CD4-positive, alpha-beta memory T cell (primary cell): ENCODE data around the gene SSR2. TPM values are rescaled to one million over a fixed set of nuclear protein-coding genes. Genes with fewer than 3 reads are reported as not detected.

Experiments used
- CTCF ChIA-PET: fragments of 350-600 bp; sonication (Branson Sonifier 250); formaldehyde crosslinking; loops from one replicate; lab custom pipeline; 2021; ENCODE audit warnings: inconsistent platforms; ENCODE audit not compliant: partially characterized antibody; lab: Charles Lee
- POLR2A ChIA-PET: fragments of 350-600 bp; sonication (Branson Sonifier 250); formaldehyde crosslinking; loops from one replicate; lab custom pipeline; 2021; ENCODE audit not compliant: partially characterized antibody; lab: Charles Lee
- DNase-seq, 5 donors: peaks; one replicate each; pipeline versions ENCODE4 v3.0.0 to v3.0.0-alpha.2; 2020 to 2022; ENCODE audit warnings: mixed read lengths in 1 of 5
- H3K27ac ChIP-seq: one replicate; pipeline ENCODE4 v1.7.0; 2013; ENCODE audit warnings: low read depth, low read length
- H3K27me3 ChIP-seq: 2 replicates; pipeline ENCODE4 v1.7.0; 2013; ENCODE audit warnings: mild to moderate bottlenecking, low read length, moderate library complexity; ENCODE audit not compliant: insufficient read depth
- H3K36me3 ChIP-seq: 2 replicates; pipeline ENCODE4 v1.7.0; 2013; ENCODE audit warnings: mild to moderate bottlenecking, low read length, moderate library complexity; ENCODE audit not compliant: insufficient read depth
- H3K4me1 ChIP-seq: 2 replicates; pipeline ENCODE4 v1.7.0; 2013; ENCODE audit warnings: mild to moderate bottlenecking, low read length, moderate library complexity; ENCODE audit not compliant: insufficient read depth
- H3K4me3 ChIP-seq, 2 donors: one replicate each; pipeline ENCODE4 v1.7.0; 2013; ENCODE audit warnings: low read length in 2 of 2, mild to moderate bottlenecking in 1 of 2
- H3K9me3 ChIP-seq, 2 donors: one replicate each; pipeline ENCODE4 v1.7.0; 2013; ENCODE audit warnings: low read length in 2 of 2, control low read depth in 1 of 2; ENCODE audit not compliant: control insufficient read depth in 1 of 2
- H3K27ac Mint-ChIP-seq, 7 donors: one replicate each; pipeline ENCODE4 v1.8.0; 2020 to 2021; ENCODE audit warnings: mixed read lengths in 7 of 7, mild to moderate bottlenecking in 6 of 7, inconsistent platforms in 3 of 7, moderate library complexity in 3 of 7
- H3K27me3 Mint-ChIP-seq, 2 donors: one replicate each; pipeline ENCODE4 v1.8.0; 2020 to 2021; ENCODE audit warnings: mixed read lengths in 2 of 2
- H3K36me3 Mint-ChIP-seq, 2 donors: one replicate each; pipeline ENCODE4 v1.8.0; 2020 to 2021; ENCODE audit warnings: mixed read lengths in 2 of 2, inconsistent platforms in 1 of 2, mild to moderate bottlenecking in 1 of 2
- H3K4me1 Mint-ChIP-seq, 4 donors: one replicate each; pipeline ENCODE4 v1.8.0; 2020 to 2021; ENCODE audit warnings: mixed read lengths in 4 of 4, mild to moderate bottlenecking in 1 of 4
- H3K4me3 Mint-ChIP-seq, 8 donors: one replicate each; pipeline ENCODE4 v1.8.0; 2020 to 2021; ENCODE audit warnings: mixed read lengths in 8 of 8, mild to moderate bottlenecking in 7 of 8, moderate library complexity in 6 of 8, inconsistent platforms in 3 of 8
- H3K9me3 Mint-ChIP-seq, 8 donors: one replicate each; pipeline ENCODE4 v1.8.0; 2020 to 2021; ENCODE audit warnings: mixed read lengths in 8 of 8, mild to moderate bottlenecking in 5 of 8, inconsistent platforms in 3 of 8, moderate library complexity in 1 of 8
- intact Hi-C: fragments of 100-400 bp; cut with micrococcal nuclease; formaldehyde crosslinking; loops from one replicate; pipeline ENCODE4 v1.15.1; 2023
- polyA plus RNA-seq, 2 donors: library from polyadenylated mRNA; unstranded; fragments of 300-500 nt; fragmentation: Illumina TruSeq; gene quantifications; one replicate each; pipeline ENCODE4 v1.2.3, GENCODE V29; 2021
- total RNA-seq, 2 experiments: library from RNA; stranded (reverse); gene quantifications; one replicate each; pipeline ENCODE4 v1.2.3, GENCODE V29; 2021

Gene SSR2
- total and polyA plus RNA-seq, 4 experiments from 2014 or later: 252 to 442 (median 313) TPM

DNA sequence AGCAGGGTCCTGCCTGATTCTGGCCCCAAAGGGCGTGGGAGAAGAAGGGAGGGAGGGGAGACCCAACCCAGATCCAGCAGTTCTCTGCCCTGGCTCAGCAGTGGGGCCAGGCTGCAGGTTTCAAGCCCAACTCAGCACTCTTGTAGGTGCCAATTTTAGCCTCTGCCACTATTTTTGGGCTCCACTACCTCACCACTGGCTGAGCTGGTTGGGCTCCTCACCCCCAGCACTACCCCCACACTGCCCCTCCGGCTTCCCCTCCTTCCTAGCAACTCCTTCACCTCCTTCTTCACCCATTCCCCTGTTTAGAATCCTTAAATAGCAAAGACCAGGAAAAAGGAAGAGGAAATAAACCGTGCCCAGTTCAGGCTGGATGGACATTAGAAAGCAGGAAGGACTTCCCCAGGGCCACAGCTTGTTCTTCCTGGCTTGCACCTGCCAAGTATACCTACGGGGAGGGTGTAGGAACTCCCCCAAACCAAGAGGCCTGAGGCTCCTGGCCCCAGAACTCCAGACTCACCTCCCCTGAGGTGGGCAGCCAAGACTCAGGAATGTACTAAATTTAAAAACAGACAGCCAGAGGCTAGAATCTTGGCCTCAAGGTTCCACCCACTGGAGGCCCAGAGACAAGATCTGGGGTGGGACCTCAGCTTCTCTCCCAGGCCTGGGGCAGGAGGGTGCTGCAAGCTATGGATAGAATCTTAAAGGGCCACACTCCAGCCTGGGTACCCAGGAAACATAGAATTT, 41.0 kb downstream of the SSR2 start:
- Mint-ChIP-seq H3K27me3 (no peaks in the 10 kb centered on the region), H3K36me3 (peaks cover 0 to 39% of the 10 kb centered on the region in 2 donors), H3K27ac (peak overlapping the region; percentile 81 to 98 (median 93)), H3K4me3 (peak overlapping the region; percentile 93 to 99 (median 97)), H3K4me1 (peaks cover 44 to 88% (median 56%) of the 10 kb centered on the region in 4 donors), H3K9me3 (no peaks in the 10 kb centered on the region)
- Histone ChIP-seq H3K4me3 (peak overlapping the region; percentile 87 to 96), H3K36me3 (no peaks in the 10 kb centered on the region), H3K27ac (peak overlapping the region; percentile 86), H3K27me3 (no peaks in the 10 kb centered on the region), H3K4me1 (peaks cover 62% of the 10 kb centered on the region), H3K9me3 (no peaks in the 10 kb centered on the region)
- DNase-seq: no peak
- CTCF ChIA-PET: interaction anchor here (1.3 to 6.8 kb wide), 4 partner anchors 10 to 42 kb away, joined by 4 to 47 read pairs (median 32); no protein-coding TSS in a partner anchor
- POLR2A ChIA-PET: interaction anchor here (0.5 to 12.4 kb wide), 7 partner anchors 15 to 740 kb away, joined by 3 to 199 read pairs (median 8); partner anchors contain the start of genes KHDC4 and RXFP4
- intact Hi-C loops: loop anchor here (2.0 to 5.0 kb wide), 3 partner anchors 45 to 122 kb away; partner anchors contain the start of genes GON4L, KHDC4, RIT1 and SYT11

DNA sequence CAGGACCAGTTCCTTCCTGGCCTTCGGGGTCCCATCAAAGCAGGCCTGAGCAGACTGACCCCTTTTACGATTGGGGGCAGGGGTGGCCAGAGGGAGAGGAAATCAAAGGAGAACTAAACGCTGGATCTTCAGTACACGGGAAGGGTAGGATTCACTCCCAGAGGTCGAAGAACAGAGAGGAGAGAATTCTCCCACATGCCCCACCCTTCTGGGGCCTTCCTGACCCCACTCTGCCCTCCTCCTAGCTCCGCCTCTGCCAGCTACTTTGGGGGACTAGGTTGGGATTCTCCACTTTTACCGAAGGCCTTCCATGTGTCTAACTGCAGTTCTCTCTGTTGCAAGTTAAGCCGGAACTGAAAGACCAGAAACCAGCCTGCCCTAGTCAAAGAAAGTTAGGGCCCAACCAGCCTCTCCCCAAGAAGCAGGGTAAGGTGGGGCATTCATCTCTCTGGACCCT, 41.8 kb downstream of the SSR2 start:
- Histone ChIP-seq H3K27ac (peak overlapping the region; percentile 86), H3K9me3 (no peaks in the 10 kb centered on the region), H3K4me1 (peaks cover 70% of the 10 kb centered on the region), H3K4me3 (peak overlapping the region; percentile 87 to 96), H3K36me3 (peaks cover 4% of the 10 kb centered on the region), H3K27me3 (no peaks in the 10 kb centered on the region)
- H3K9me3 Mint-ChIP-seq: no peaks in the 10 kb centered on the region
- DNase-seq: no peak
- POLR2A ChIA-PET: interaction anchor here (0.5 to 12.4 kb wide), 17 partner anchors 11 to 740 kb away, joined by 3 to 199 read pairs (median 5); partner anchors contain the start of genes KHDC4, PMF1, RXFP4 and SSR2
- H3K36me3 Mint-ChIP-seq: peaks cover 0 to 39% of the 10 kb centered on the region in 2 donors
- CTCF ChIA-PET: interaction anchor here (1.2 to 6.8 kb wide), 8 partner anchors 9 to 45 kb away, joined by 4 to 47 read pairs (median 12); partner anchors contain the start of gene KHDC4
- peak overlapping the region; percentile 81 to 98 (median 93) for H3K27ac Mint-ChIP-seq
- H3K27me3 Mint-ChIP-seq: no peaks in the 10 kb centered on the region
- intact Hi-C loops: loop anchor here (1.0 to 5.0 kb wide), 4 partner anchors 10 to 122 kb away; partner anchors contain the start of genes GON4L, KHDC4, RIT1 and SYT11
- H3K4me1 Mint-ChIP-seq: peaks cover 48 to 89% (median 62%) of the 10 kb centered on the region in 4 donors
- peak overlapping the region; percentile 93 to 99 (median 97) for H3K4me3 Mint-ChIP-seq

- H3K4me3 Mint-ChIP-seq: peak within 1 kb of the TSS; percentile 93 to 99 (median 97)
- Histone ChIP-seq H3K27me3 (no peaks in the 10 kb centered on the region), H3K4me3 (peak within 1 kb of the TSS; percentile 87 to 96), H3K36me3 (peaks cover 4% of the 10 kb centered on the region), H3K27ac (peak within 1 kb of the TSS; percentile 86), H3K4me1 (peaks cover 73% of the 10 kb centered on the region), H3K9me3 (no peaks in the 10 kb centered on the region)
- ChIA-PET CTCF (interaction anchor here (0.6 to 6.8 kb wide), 9 partner anchors 9 to 63 kb away, joined by 3 to 47 read pairs (median 6); partner anchors contain the start of gene KHDC4), POLR2A (interaction anchor here (0.5 to 12.4 kb wide), 20 partner anchors 11 to 1344 kb away, joined by 3 to 199 read pairs (median 6); partner anchors contain the start of genes KHDC4, PMF1, RXFP4 and SSR2)
- intact Hi-C loops: loop anchor here (1.0 to 5.0 kb wide), 4 partner anchors 11 to 121 kb away; partner anchors contain the start of genes GON4L, KHDC4, RIT1 and SYT11
- peak within 1 kb of the TSS; percentile 81 to 98 (median 96) for H3K27ac Mint-ChIP-seq
- DNase-seq: peak; percentile 63 to 82 (median 66)
- H3K4me1 Mint-ChIP-seq: peaks cover 49 to 89% (median 62%) of the 10 kb centered on the region in 4 donors
- peaks cover 0 to 39% of the 10 kb centered on the region in 2 donors for H3K36me3 Mint-ChIP-seq
- no peaks in the 10 kb centered on the region for H3K27me3 Mint-ChIP-seq
- H3K9me3 Mint-ChIP-seq: no peaks in the 10 kb centered on the region
Observed at GRCh38 chr1:155978325-155978972, 42.3 kb downstream of the SSR2 start, which contains the start of gene ARHGEF2. Gene ARHGEF2, minus strand, starts transcription at chr1:155978547. Its CDS starts 120 bp downstream, at chr1:155978427.

GRCh38 chr1:155977690-155978324, 42.9 kb downstream of the SSR2 start:
- peak in 3 of 5 donors; percentile 26 to 72 (median 28) for DNase-seq
- Mint-ChIP-seq H3K36me3 (peaks cover 6 to 44% of the 10 kb centered on the region in 2 donors), H3K27me3 (no peaks in the 10 kb centered on the region)

GRCh38 chr1:155976913-155977689, 43.6 kb downstream of the SSR2 start:
- H3K27ac Mint-ChIP-seq: peak overlapping the region; percentile 81 to 98 (median 94)
- DNase-seq: no peak
- Histone ChIP-seq H3K9me3 (no peaks in the 10 kb centered on the region), H3K4me1 (peaks cover 74% of the 10 kb centered on the region), H3K4me3 (peak overlapping the region; percentile 87 to 96), H3K27me3 (no peaks in the 10 kb centered on the region), H3K27ac (peak overlapping the region; percentile 86), H3K36me3 (peaks cover 11% of the 10 kb centered on the region)
- ChIA-PET POLR2A (interaction anchor here (0.6 to 12.4 kb wide), 14 partner anchors 12 to 841 kb away, joined by 3 to 199 read pairs (median 6); partner anchors contain the start of genes KHDC4, MEF2D, RXFP4 and SYT11), CTCF (interaction anchor here (0.9 to 6.8 kb wide), 9 partner anchors 10 to 43 kb away, joined by 3 to 47 read pairs (median 6); partner anchors contain the start of gene KHDC4)
- peaks cover 55 to 89% (median 66%) of the 10 kb centered on the region in 4 donors for H3K4me1 Mint-ChIP-seq
- H3K4me3 Mint-ChIP-seq: peak overlapping the region; percentile 93 to 99 (median 97)
- no peaks in the 10 kb centered on the region for H3K27me3 Mint-ChIP-seq
- H3K9me3 Mint-ChIP-seq: no peaks in the 10 kb centered on the region
- peaks cover 7 to 51% of the 10 kb centered on the region in 2 donors for H3K36me3 Mint-ChIP-seq
- intact Hi-C loops: loop anchor here (1.0 to 5.0 kb wide), 2 partner anchors 10 to 120 kb away; partner anchors contain the start of genes GON4L and SYT11

More at GRCh38 chr1:155977690-155978324, 42.9 kb downstream of the SSR2 start:
- Mint-ChIP-seq H3K4me1 (peaks cover 53 to 89% (median 64%) of the 10 kb centered on the region in 4 donors), H3K9me3 (no peaks in the 10 kb centered on the region), H3K27ac (peak overlapping the region; percentile 81 to 98 (median 96)), H3K4me3 (peak overlapping the region; percentile 93 to 99 (median 97))
- H3K36me3 ChIP-seq: peaks cover 6% of the 10 kb centered on the region
- H3K4me3 ChIP-seq: peak overlapping the region; percentile 87 to 96
- no peaks in the 10 kb centered on the region for H3K9me3 ChIP-seq
- H3K4me1 ChIP-seq: peaks cover 74% of the 10 kb centered on the region
- H3K27me3 ChIP-seq: no peaks in the 10 kb centered on the region
- ChIA-PET POLR2A (interaction anchor here (0.5 to 12.4 kb wide), 21 partner anchors 13 to 1343 kb away, joined by 3 to 199 read pairs (median 5); partner anchors contain the start of genes KHDC4, MEF2D, PMF1 and RXFP4), CTCF (interaction anchor here (0.6 to 6.8 kb wide), 10 partner anchors 10 to 63 kb away, joined by 3 to 47 read pairs (median 6); partner anchors contain the start of gene KHDC4)
- intact Hi-C loops: loop anchor here (1.0 to 5.0 kb wide), 4 partner anchors 11 to 121 kb away; partner anchors contain the start of genes GON4L, KHDC4, RIT1 and SYT11
- peak overlapping the region; percentile 86 for H3K27ac ChIP-seq
